Activated CD8-positive, alpha-beta T cell treated with anti-CD3 and anti-CD28 coated beads for 36 hours (primary cell): Measurements from ENCODE around the gene ADAMTSL3. TPM values are rescaled to one million over a fixed set of nuclear protein-coding genes. Genes with fewer than 3 reads are reported as not detected.
"Not testable (repeated sequence)": the region's sequence is repeated elsewhere in the genome, so short reads cannot be mapped to it uniquely, and the experiment has no call there.

Experiments used
- ATAC-seq: fragments of 200-7000 bp; cut with Tn5 transposase; one replicate; pipeline ENCODE4 v1.10.0; 2021; ENCODE audit warnings: mild to moderate bottlenecking, moderate library complexity
- CTCF ChIA-PET: fragments of 350-600 bp; sonication (Branson Sonifier 250); formaldehyde crosslinking; loops from one replicate; lab custom pipeline; 2021; ENCODE audit warnings: antibody characterized with exemption; lab: Charles Lee
- POLR2A ChIA-PET: fragments of 350-600 bp; sonication (Branson Sonifier 250); formaldehyde crosslinking; loops from one replicate; lab custom pipeline; 2021; ENCODE audit warnings: antibody characterized with exemption; lab: Charles Lee
- DNase-seq: peaks from one replicate; pipeline ENCODE4 v3.0.0-alpha.2; 2020
- H3K27ac Mint-ChIP-seq: one replicate; pipeline ENCODE4 v1.8.0; 2021; ENCODE audit warnings: mild to moderate bottlenecking, mixed read lengths
- H3K27me3 Mint-ChIP-seq: one replicate; pipeline ENCODE4 v1.8.0; 2021; ENCODE audit warnings: mixed read lengths
- H3K36me3 Mint-ChIP-seq: one replicate; pipeline ENCODE4 v1.8.0; 2021; ENCODE audit warnings: low read depth, mixed read lengths
- H3K4me1 Mint-ChIP-seq: one replicate; pipeline ENCODE4 v1.8.0; 2021; ENCODE audit warnings: low read depth, mixed read lengths
- H3K4me3 Mint-ChIP-seq: one replicate; pipeline ENCODE4 v1.8.0; 2021; ENCODE audit warnings: mild to moderate bottlenecking, moderate library complexity, mixed read lengths
- H3K9me3 Mint-ChIP-seq: one replicate; pipeline ENCODE4 v1.8.0; 2021; ENCODE audit warnings: mixed read lengths
- CTCF ChIP-seq: fragments of 200-600 bp; IDR thresholded peaks from one replicate; pipeline ENCODE4 v1.8.0; 2022; ENCODE audit warnings: antibody characterized with exemption, mild to moderate bottlenecking
- intact Hi-C: fragments of 100-400 bp; cut with micrococcal nuclease; formaldehyde crosslinking; loops from one replicate; pipeline ENCODE4 v1.10.0; 2022
- total RNA-seq, 2 experiments: library from RNA; stranded (reverse); gene quantifications; one replicate each; pipeline ENCODE4 v1.2.3, GENCODE V29; 2021

The ADAMTSL3 gene
- total RNA-seq, 2 experiments from 2014 or later = not detected

- intact Hi-C loops = no loop called here
- ATAC-seq = no peak
Measured at GRCh38 chr15:84034578-84035398, 380.9 kb downstream of the ADAMTSL3 start.

GRCh38 chr15:84035399-84035766, 381.5 kb downstream of the ADAMTSL3 start:
- Mint-ChIP-seq H3K4me1 (no peaks in the 10 kb centered on the region), H3K27me3 (peaks cover 18% of the 10 kb centered on the region), H3K9me3 (no peaks in the 10 kb centered on the region), H3K36me3 (no peaks in the 10 kb centered on the region), H3K27ac (no peak overlapping the region), H3K4me3 (no peak overlapping the region)
- intact Hi-C loops = no loop called here
- POLR2A ChIA-PET = no interaction called here
- ATAC-seq (no peak), DNase-seq (no peak)
- no peak for TF ChIP-seq CTCF
- CTCF ChIA-PET = interaction anchor here (1.3 to 2.2 kb wide), 2 partner anchors 12 to 42 kb away, joined by 3 to 8 read pairs; no protein-coding TSS in a partner anchor

More at GRCh38 chr15:84034578-84035398, 380.9 kb downstream of the ADAMTSL3 start:
- no peak for DNase-seq
- Mint-ChIP-seq H3K36me3 (no peaks in the 10 kb centered on the region), H3K9me3 (no peaks in the 10 kb centered on the region), H3K27me3 (peaks cover 14% of the 10 kb centered on the region), H3K27ac (no peak overlapping the region), H3K4me1 (no peaks in the 10 kb centered on the region), H3K4me3 (no peak overlapping the region)
- POLR2A ChIA-PET = interaction anchor here (1.0 kb wide), 1 partner anchor 17 kb away, joined by 3 read pairs; no protein-coding TSS in a partner anchor
- CTCF ChIA-PET = interaction anchor here (1.3 to 2.2 kb wide), 3 partner anchors 11 to 200 kb away, joined by 3 to 8 read pairs (median 3); no protein-coding TSS in a partner anchor
- peak; percentile 44 for TF ChIP-seq CTCF

GRCh38 chr15:84037301-84037700, 383.4 kb downstream of the ADAMTSL3 start:
- Mint-ChIP-seq H3K4me1 (no peaks in the 10 kb centered on the region), H3K27ac (no peak overlapping the region), H3K27me3 (peaks cover 20% of the 10 kb centered on the region), H3K36me3 (no peaks in the 10 kb centered on the region), H3K9me3 (no peaks in the 10 kb centered on the region), H3K4me3 (no peak overlapping the region)
- ChIA-PET CTCF (no interaction called here), POLR2A (no interaction called here)
- ATAC-seq = no peak
- DNase-seq = no peak
- intact Hi-C loops = no loop called here
- TF ChIP-seq CTCF = no peak

- CTCF ChIA-PET = not testable (repeated sequence)
Measured at GRCh38 chr15:84042434-84043056, 388.6 kb downstream of the ADAMTSL3 start.

GRCh38 chr15:84046064-84046637, 392.2 kb downstream of the ADAMTSL3 start:
- TF ChIP-seq CTCF = no peak
- ChIA-PET CTCF (no interaction called here), POLR2A (no interaction called here)
- ATAC-seq (no peak), DNase-seq (no peak)
- Mint-ChIP-seq H3K27ac (no peak overlapping the region), H3K36me3 (no peaks in the 10 kb centered on the region), H3K9me3 (peaks cover 15% of the 10 kb centered on the region), H3K4me1 (no peaks in the 10 kb centered on the region), H3K27me3 (peaks cover 3% of the 10 kb centered on the region), H3K4me3 (no peak overlapping the region)
- intact Hi-C loops = no loop called here

More at GRCh38 chr15:84042434-84043056, 388.6 kb downstream of the ADAMTSL3 start:
- H3K4me3 Mint-ChIP-seq, POLR2A ChIA-PET, DNase-seq, ATAC-seq, H3K4me1 Mint-ChIP-seq, H3K27ac Mint-ChIP-seq, H3K36me3 Mint-ChIP-seq, intact Hi-C loops: not testable (repeated sequence)
- H3K9me3 Mint-ChIP-seq = peaks cover 14% of the 10 kb centered on the region
- peaks cover 14% of the 10 kb centered on the region for H3K27me3 Mint-ChIP-seq

- H3K27ac Mint-ChIP-seq, H3K36me3 Mint-ChIP-seq, H3K4me3 Mint-ChIP-seq, DNase-seq, ATAC-seq, CTCF ChIA-PET, H3K27me3 Mint-ChIP-seq, H3K4me1 Mint-ChIP-seq, POLR2A ChIA-PET, intact Hi-C loops: not testable (repeated sequence)
- peaks cover 15% of the 10 kb centered on the region for H3K9me3 Mint-ChIP-seq
Measured at GRCh38 chr15:84049480-84049879, 395.6 kb downstream of the ADAMTSL3 start.
